KMS-11 (cell line): ENCODE data around the gene NEK11.

ENCODE experiments used
- H2AFZ ChIP-seq: fragments of 200-600 bp; sonication (generic); 2 replicates; pipeline ENCODE4 v1.6.1; 2016; ENCODE audit warnings: antibody characterized with exemption, mixed run types, low read depth
- H3K27ac ChIP-seq: fragments of 200-600 bp; sonication (generic); 2 replicates; pipeline ENCODE4 v1.6.1; 2016; ENCODE audit warnings: mild to moderate bottlenecking, mixed run types
- H3K27me3 ChIP-seq: fragments of 200-600 bp; sonication (generic); 2 replicates; pipeline ENCODE4 v1.6.1; 2017; ENCODE audit warnings: mild to moderate bottlenecking, low read depth, mixed run types, moderate library complexity; ENCODE audit not compliant: insufficient read depth
- H3K36me3 ChIP-seq: fragments of 200-600 bp; sonication (generic); 2 replicates; pipeline ENCODE4 v1.6.1; 2017; ENCODE audit warnings: mild to moderate bottlenecking, mixed run types; ENCODE audit not compliant: insufficient read depth
- H3K4me1 ChIP-seq: fragments of 200-600 bp; sonication (generic); 2 replicates; pipeline ENCODE4 v1.6.1; 2016; ENCODE audit warnings: mild to moderate bottlenecking, low read depth, mixed run types; ENCODE audit not compliant: poor library complexity, severe bottlenecking
- H3K4me2 ChIP-seq: fragments of 200-600 bp; sonication (generic); 2 replicates; pipeline ENCODE4 v1.7.0; 2016; ENCODE audit warnings: mild to moderate bottlenecking, mixed run types
- H3K4me3 ChIP-seq: fragments of 200-600 bp; sonication (generic); IDR thresholded peaks from 2 replicates; pipeline ENCODE4 v1.6.1; 2017; ENCODE audit warnings: low read depth, low read length, mixed read lengths; ENCODE audit not compliant: insufficient read depth
- H3K79me2 ChIP-seq: fragments of 200-600 bp; sonication (generic); 2 replicates; pipeline ENCODE4 v1.6.1; 2016; ENCODE audit warnings: low read depth, mixed run types; ENCODE audit not compliant: insufficient read depth
- H3K9ac ChIP-seq: fragments of 200-600 bp; sonication (generic); 2 replicates; pipeline ENCODE4 v1.6.1; 2016; ENCODE audit warnings: mild to moderate bottlenecking, mixed run types
- H4K20me1 ChIP-seq: fragments of 200-600 bp; sonication (generic); 2 replicates; pipeline ENCODE4 v1.6.1; 2016; ENCODE audit warnings: mild to moderate bottlenecking, mixed run types; ENCODE audit not compliant: insufficient read depth
- TF ChIP-seq, protein P1 (sequence below): fragments of 200-600 bp; sonication (generic); conservative IDR thresholded peaks from 2 replicates; pipeline ENCODE4 v1.6.1; 2017; ENCODE audit warnings: low read depth, mild to moderate bottlenecking, antibody characterized with exemption, low read length, moderate library complexity, mixed read lengths

NEK11 gene

GRCh38 chr3:131279577-131279976 lies 252.9 kb downstream of the NEK11 start:
- no peak overlapping the region for H3K27ac ChIP-seq
- H3K4me3 ChIP-seq: no peak overlapping the region
- H4K20me1 ChIP-seq: no peaks in the 10 kb centered on the region
- H2AFZ ChIP-seq: no peak overlapping the region
- H3K4me1 ChIP-seq: no peaks in the 10 kb centered on the region
- no peak overlapping the region for H3K9ac ChIP-seq
- TF ChIP-seq, protein P1, sequence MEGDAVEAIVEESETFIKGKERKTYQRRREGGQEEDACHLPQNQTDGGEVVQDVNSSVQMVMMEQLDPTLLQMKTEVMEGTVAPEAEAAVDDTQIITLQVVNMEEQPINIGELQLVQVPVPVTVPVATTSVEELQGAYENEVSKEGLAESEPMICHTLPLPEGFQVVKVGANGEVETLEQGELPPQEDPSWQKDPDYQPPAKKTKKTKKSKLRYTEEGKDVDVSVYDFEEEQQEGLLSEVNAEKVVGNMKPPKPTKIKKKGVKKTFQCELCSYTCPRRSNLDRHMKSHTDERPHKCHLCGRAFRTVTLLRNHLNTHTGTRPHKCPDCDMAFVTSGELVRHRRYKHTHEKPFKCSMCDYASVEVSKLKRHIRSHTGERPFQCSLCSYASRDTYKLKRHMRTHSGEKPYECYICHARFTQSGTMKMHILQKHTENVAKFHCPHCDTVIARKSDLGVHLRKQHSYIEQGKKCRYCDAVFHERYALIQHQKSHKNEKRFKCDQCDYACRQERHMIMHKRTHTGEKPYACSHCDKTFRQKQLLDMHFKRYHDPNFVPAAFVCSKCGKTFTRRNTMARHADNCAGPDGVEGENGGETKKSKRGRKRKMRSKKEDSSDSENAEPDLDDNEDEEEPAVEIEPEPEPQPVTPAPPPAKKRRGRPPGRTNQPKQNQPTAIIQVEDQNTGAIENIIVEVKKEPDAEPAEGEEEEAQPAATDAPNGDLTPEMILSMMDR: no peak
- H3K36me3 ChIP-seq: no peaks in the 10 kb centered on the region
- H3K4me2 ChIP-seq: no peak overlapping the region
- no peaks in the 10 kb centered on the region for H3K27me3 ChIP-seq
- no peaks in the 10 kb centered on the region for H3K79me2 ChIP-seq

DNA sequence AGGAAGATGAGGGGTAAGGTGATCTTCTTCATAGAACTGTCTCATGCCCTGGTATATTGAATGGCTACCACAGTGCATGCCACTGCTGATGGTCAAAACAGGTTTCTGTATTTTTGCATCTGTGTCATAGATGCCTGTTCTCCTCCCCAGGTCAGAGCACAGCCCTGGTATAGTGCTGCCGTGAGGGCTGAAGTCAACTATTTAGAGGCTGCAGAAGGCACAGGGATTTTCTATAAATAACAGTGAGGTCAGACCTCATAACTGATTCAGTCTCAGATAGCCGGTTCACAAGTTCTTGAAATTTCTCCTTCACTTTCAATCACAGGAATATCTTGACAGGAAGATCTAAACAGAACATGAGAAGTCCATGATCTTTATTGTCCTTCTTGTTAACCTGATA lies 255.7 kb downstream of the NEK11 start:
- H3K4me1 ChIP-seq: no peaks in the 10 kb centered on the region
- no peak overlapping the region for H3K4me2 ChIP-seq

GRCh38 chr3:131282967-131283366 lies 256.3 kb downstream of the NEK11 start:
- Histone ChIP-seq H3K27me3 (no peaks in the 10 kb centered on the region), H3K27ac (no peak overlapping the region), H3K4me1 (no peaks in the 10 kb centered on the region), H2AFZ (no peak overlapping the region), H3K4me3 (no peak overlapping the region), H3K4me2 (no peak overlapping the region), H4K20me1 (no peaks in the 10 kb centered on the region), H3K79me2 (no peaks in the 10 kb centered on the region), H3K9ac (no peak overlapping the region), H3K36me3 (no peaks in the 10 kb centered on the region)
- TF ChIP-seq, protein P1: no peak

More for the DNA sequence above, 255.7 kb downstream of the NEK11 start:
- Histone ChIP-seq H3K4me3 (no peak overlapping the region), H3K27ac (no peak overlapping the region), H3K79me2 (no peaks in the 10 kb centered on the region), H2AFZ (no peak overlapping the region), H3K27me3 (no peaks in the 10 kb centered on the region), H4K20me1 (no peaks in the 10 kb centered on the region), H3K9ac (no peak overlapping the region), H3K36me3 (no peaks in the 10 kb centered on the region)
- TF ChIP-seq, protein P1: no peak

GRCh38 chr3:131283862-131284261 lies 257.2 kb downstream of the NEK11 start:
- TF ChIP-seq, protein P1: no peak
- Histone ChIP-seq H3K9ac (no peak overlapping the region), H3K27ac (no peak overlapping the region), H3K4me1 (no peaks in the 10 kb centered on the region), H4K20me1 (no peaks in the 10 kb centered on the region), H3K27me3 (no peaks in the 10 kb centered on the region), H3K4me2 (no peak overlapping the region), H2AFZ (no peak overlapping the region), H3K79me2 (no peaks in the 10 kb centered on the region), H3K36me3 (no peaks in the 10 kb centered on the region), H3K4me3 (no peak overlapping the region)
